HL-60 (cell line): ENCODE measurements around the gene JMJD1C.

Experiments used
- DNase-seq, 2 experiments: peaks; one replicate each; pipeline ENCODE4 v3.0.0-alpha.2; 2010 to 2020; ENCODE audit warnings: low read depth in 1 of 2, low spot score in 1 of 2
- H3K27ac ChIP-seq: fragments of 250-450 bp; sonication (Bioruptor Pico); replicated peaks from 2 replicates; pipeline ENCODE4 v1.5.1; 2020; ENCODE audit warnings: mild to moderate bottlenecking, moderate library complexity
- H3K27me3 ChIP-seq: fragments of 250-450 bp; sonication (Bioruptor Pico); 2 replicates; pipeline ENCODE4 v1.5.1; 2021; ENCODE audit warnings: mild to moderate bottlenecking, moderate library complexity; ENCODE audit not compliant: insufficient read depth, poor library complexity, severe bottlenecking
- H3K4me3 ChIP-seq: replicated peaks from 2 replicates; pipeline ENCODE4 v1.5.1; 2011; ENCODE audit warnings: mild to moderate bottlenecking, control low read depth, low read length; ENCODE audit not compliant: insufficient read depth
- GABPA ChIP-seq: IDR thresholded peaks from 2 replicates; pipeline ENCODE4 v1.6.1; 2012; ENCODE audit warnings: low read depth
- POLR2AphosphoS5 ChIP-seq: IDR thresholded peaks from 2 replicates; pipeline ENCODE4 v1.6.1; 2012; ENCODE audit warnings: low read depth
- SPI1 ChIP-seq: IDR thresholded peaks from 2 replicates; pipeline ENCODE4 v1.6.1; 2012; ENCODE audit warnings: low read depth, mild to moderate bottlenecking, borderline replicate concordance
- TF ChIP-seq, protein P1 (sequence below): IDR thresholded peaks from one replicate; pipeline ENCODE4 v1.5.1; 2011; ENCODE audit warnings: low read length, control low read depth, inconsistent platforms; ENCODE audit not compliant: insufficient read depth
- TF ChIP-seq, protein P2 (sequence below): IDR thresholded peaks from 2 replicates; pipeline ENCODE4 v1.6.1; 2012; ENCODE audit warnings: low read depth; ENCODE audit not compliant: insufficient replicate concordance

JMJD1C gene

DNA sequence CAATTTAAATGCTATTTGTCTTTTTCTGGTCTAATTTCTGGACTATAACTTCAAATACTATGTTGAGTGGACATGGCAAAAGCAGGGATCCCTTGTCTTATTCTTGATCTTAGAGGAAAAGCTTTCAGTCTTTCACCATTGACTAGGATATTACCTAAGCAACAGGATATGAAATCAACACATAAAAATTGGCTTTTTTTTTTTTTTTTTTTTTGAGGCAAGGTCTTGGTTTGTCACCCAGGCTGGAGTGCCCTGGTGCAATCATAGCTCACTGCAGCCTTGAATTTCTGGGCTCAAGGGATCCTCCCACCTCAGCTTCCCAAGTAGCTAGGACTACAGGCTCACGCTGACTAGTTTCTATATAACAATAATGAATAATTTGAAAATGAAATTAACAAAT, 90.8 kb downstream of the JMJD1C start:
- Histone ChIP-seq H3K27ac (no peak overlapping the region), H3K4me3 (no peak overlapping the region), H3K27me3 (no peaks in the 10 kb centered on the region)
- TF ChIP-seq SPI1 = no peak
- TF ChIP-seq, protein P1, sequence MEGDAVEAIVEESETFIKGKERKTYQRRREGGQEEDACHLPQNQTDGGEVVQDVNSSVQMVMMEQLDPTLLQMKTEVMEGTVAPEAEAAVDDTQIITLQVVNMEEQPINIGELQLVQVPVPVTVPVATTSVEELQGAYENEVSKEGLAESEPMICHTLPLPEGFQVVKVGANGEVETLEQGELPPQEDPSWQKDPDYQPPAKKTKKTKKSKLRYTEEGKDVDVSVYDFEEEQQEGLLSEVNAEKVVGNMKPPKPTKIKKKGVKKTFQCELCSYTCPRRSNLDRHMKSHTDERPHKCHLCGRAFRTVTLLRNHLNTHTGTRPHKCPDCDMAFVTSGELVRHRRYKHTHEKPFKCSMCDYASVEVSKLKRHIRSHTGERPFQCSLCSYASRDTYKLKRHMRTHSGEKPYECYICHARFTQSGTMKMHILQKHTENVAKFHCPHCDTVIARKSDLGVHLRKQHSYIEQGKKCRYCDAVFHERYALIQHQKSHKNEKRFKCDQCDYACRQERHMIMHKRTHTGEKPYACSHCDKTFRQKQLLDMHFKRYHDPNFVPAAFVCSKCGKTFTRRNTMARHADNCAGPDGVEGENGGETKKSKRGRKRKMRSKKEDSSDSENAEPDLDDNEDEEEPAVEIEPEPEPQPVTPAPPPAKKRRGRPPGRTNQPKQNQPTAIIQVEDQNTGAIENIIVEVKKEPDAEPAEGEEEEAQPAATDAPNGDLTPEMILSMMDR = no peak
- TF ChIP-seq, protein P2, sequence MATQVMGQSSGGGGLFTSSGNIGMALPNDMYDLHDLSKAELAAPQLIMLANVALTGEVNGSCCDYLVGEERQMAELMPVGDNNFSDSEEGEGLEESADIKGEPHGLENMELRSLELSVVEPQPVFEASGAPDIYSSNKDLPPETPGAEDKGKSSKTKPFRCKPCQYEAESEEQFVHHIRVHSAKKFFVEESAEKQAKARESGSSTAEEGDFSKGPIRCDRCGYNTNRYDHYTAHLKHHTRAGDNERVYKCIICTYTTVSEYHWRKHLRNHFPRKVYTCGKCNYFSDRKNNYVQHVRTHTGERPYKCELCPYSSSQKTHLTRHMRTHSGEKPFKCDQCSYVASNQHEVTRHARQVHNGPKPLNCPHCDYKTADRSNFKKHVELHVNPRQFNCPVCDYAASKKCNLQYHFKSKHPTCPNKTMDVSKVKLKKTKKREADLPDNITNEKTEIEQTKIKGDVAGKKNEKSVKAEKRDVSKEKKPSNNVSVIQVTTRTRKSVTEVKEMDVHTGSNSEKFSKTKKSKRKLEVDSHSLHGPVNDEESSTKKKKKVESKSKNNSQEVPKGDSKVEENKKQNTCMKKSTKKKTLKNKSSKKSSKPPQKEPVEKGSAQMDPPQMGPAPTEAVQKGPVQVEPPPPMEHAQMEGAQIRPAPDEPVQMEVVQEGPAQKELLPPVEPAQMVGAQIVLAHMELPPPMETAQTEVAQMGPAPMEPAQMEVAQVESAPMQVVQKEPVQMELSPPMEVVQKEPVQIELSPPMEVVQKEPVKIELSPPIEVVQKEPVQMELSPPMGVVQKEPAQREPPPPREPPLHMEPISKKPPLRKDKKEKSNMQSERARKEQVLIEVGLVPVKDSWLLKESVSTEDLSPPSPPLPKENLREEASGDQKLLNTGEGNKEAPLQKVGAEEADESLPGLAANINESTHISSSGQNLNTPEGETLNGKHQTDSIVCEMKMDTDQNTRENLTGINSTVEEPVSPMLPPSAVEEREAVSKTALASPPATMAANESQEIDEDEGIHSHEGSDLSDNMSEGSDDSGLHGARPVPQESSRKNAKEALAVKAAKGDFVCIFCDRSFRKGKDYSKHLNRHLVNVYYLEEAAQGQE = no peak
- no peak for DNase-seq

DNA sequence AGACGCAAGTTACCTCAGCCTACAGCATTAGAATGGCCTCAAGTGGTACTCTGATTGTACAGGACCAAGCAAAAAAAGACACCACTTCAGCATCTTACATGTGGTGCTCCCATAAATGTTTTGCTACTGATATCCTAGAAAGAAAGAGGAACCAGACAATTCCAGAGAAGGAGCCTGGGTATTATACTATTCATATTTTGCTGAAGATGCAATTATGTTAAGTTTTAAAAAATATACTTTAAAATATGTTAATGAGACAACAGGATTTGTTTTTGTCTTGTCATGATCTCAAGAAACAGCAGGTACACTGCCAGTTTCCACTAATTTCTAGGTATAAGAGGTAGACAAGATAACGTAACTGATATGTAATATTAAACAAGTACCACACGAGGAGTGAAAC, 92.6 kb downstream of the JMJD1C start:
- no peaks in the 10 kb centered on the region for H3K27me3 ChIP-seq
- TF ChIP-seq, protein P2 = no peak
- TF ChIP-seq GABPA (no peak), POLR2AphosphoS5 (no peak), SPI1 (no peak)
- TF ChIP-seq, protein P1 = no peak
- H3K27ac ChIP-seq = no peak overlapping the region
- DNase-seq = no peak
- H3K4me3 ChIP-seq = no peak overlapping the region

DNA sequence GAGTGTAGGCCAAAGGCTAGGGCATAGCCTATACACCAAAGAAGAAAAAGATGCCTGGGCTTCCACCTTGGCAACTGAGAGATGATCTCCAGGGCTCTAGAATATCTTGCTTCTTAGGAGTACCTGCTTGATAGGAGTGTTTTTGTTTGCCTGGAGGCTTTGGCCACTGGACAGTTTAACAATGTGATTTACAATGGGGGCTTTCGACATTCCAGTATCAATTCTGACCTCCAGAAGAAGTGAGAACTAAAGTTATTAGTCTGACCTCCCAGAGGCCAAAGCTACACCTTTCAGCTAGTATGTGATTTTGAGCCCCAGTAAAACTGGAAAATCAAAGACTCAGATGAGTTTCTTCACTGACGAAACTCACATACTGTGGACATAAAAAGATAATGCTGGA, 96.1 kb downstream of the JMJD1C start:
- DNase-seq = no peak
- Histone ChIP-seq H3K27me3 (no peaks in the 10 kb centered on the region), H3K4me3 (no peak overlapping the region), H3K27ac (no peak overlapping the region)
- no peak for TF ChIP-seq POLR2AphosphoS5
- no peak for TF ChIP-seq GABPA
- TF ChIP-seq SPI1 = no peak
- TF ChIP-seq, protein P2 = no peak
- TF ChIP-seq, protein P1 = no peak
